Fibroblast of mammary gland (primary cell): ENCODE data around the gene FBXO48.

Experiments
- DNase-seq: peaks from one replicate; pipeline ENCODE4 v3.0.0-alpha.2; 2010; ENCODE audit warnings: low read depth
- H3K4me3 ChIP-seq: 2 replicates; pipeline ENCODE4 v1.5.1; 2011; ENCODE audit warnings: low read depth, mild to moderate bottlenecking, low read length, moderate library complexity; ENCODE audit not compliant: control insufficient read depth
- CTCF ChIP-seq: conservative IDR thresholded peaks from 2 replicates; pipeline ENCODE4 v1.5.1; 2011; ENCODE audit warnings: low read depth, low read length, inconsistent platforms; ENCODE audit not compliant: control insufficient read depth, insufficient read depth

Gene FBXO48

DNA sequence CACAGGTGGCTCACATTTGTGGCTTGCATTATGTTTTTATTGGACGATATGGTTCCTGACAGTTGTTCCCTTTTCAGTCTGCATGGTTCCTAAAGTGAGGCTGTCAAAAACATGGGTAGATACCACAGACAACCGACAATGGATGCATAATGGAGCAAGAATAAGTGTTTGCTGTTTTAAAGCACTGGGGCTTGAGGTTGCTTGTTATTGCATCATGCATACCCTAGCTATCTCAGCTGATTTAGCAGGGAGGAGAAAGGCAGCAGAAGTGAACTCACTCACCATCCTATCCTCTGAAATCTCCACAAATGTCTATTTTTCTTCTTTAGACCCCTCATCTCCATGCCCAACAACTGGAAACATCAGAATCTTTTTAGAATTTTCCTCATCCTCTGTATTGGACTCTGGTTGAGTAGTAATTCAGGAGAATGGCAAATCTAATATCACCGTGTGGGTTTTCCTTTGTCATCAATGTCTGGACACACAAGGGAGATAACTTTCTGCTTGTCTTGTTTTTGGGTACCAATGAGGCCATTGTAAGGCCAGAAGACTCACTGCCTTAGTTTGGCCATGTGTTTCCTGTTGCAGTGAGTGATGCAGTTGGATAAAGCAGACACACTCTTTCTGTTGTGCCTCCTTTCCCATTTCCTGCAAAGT is 46.7 kb downstream of the FBXO48 start:
- DNase-seq, result no peak
- no peak for TF ChIP-seq CTCF

GRCh38 chr2:68418855-68419254 is 48.2 kb downstream of the FBXO48 start:
- no peak for DNase-seq
- TF ChIP-seq CTCF, result no peak
- no peak overlapping the region for H3K4me3 ChIP-seq

More for the DNA sequence above, 46.7 kb downstream of the FBXO48 start:
- no peak overlapping the region for H3K4me3 ChIP-seq

- no peak for TF ChIP-seq CTCF
- H3K4me3 ChIP-seq, result no peak overlapping the region
- DNase-seq, result no peak
Measured at GRCh38 chr2:68418419-68418818, 48.7 kb downstream of the FBXO48 start.

- no peak overlapping the region for H3K4me3 ChIP-seq
- DNase-seq, result no peak
- no peak for TF ChIP-seq CTCF
Measured at GRCh38 chr2:68417926-68418325, 49.2 kb downstream of the FBXO48 start.

- no peak for DNase-seq
- H3K4me3 ChIP-seq, result no peak overlapping the region
- TF ChIP-seq CTCF, result no peak
Measured at GRCh38 chr2:68416081-68416675, 50.9 kb downstream of the FBXO48 start.

GRCh38 chr2:68415521-68415920 is 51.6 kb downstream of the FBXO48 start:
- no peak for DNase-seq
- no peak overlapping the region for H3K4me3 ChIP-seq
- no peak for TF ChIP-seq CTCF

GRCh38 chr2:68414876-68415275 is 52.2 kb downstream of the FBXO48 start:
- no peak overlapping the region for H3K4me3 ChIP-seq
- no peak for DNase-seq
- TF ChIP-seq CTCF, result no peak
